CD4-positive, alpha-beta memory T cell (primary cell): ENCODE measurements around the gene TRPT1. TPM values are rescaled to one million over a fixed set of nuclear protein-coding genes. Genes with fewer than 3 reads are reported as not detected.

Source experiments
- CTCF ChIA-PET: fragments of 350-600 bp; sonication (Branson Sonifier 250); formaldehyde crosslinking; loops from one replicate; lab custom pipeline; 2021; ENCODE audit warnings: inconsistent platforms; ENCODE audit not compliant: partially characterized antibody; lab: Charles Lee
- POLR2A ChIA-PET: fragments of 350-600 bp; sonication (Branson Sonifier 250); formaldehyde crosslinking; loops from one replicate; lab custom pipeline; 2021; ENCODE audit not compliant: partially characterized antibody; lab: Charles Lee
- DNase-seq, 5 donors: peaks; one replicate each; pipeline versions ENCODE4 v3.0.0 to v3.0.0-alpha.2; 2020 to 2022; ENCODE audit warnings: mixed read lengths in 1 of 5
- H3K27ac ChIP-seq: one replicate; pipeline ENCODE4 v1.7.0; 2013; ENCODE audit warnings: low read depth, low read length
- H3K27me3 ChIP-seq: 2 replicates; pipeline ENCODE4 v1.7.0; 2013; ENCODE audit warnings: mild to moderate bottlenecking, low read length, moderate library complexity; ENCODE audit not compliant: insufficient read depth
- H3K36me3 ChIP-seq: 2 replicates; pipeline ENCODE4 v1.7.0; 2013; ENCODE audit warnings: mild to moderate bottlenecking, low read length, moderate library complexity; ENCODE audit not compliant: insufficient read depth
- H3K4me1 ChIP-seq: 2 replicates; pipeline ENCODE4 v1.7.0; 2013; ENCODE audit warnings: mild to moderate bottlenecking, low read length, moderate library complexity; ENCODE audit not compliant: insufficient read depth
- H3K4me3 ChIP-seq, 2 donors: one replicate each; pipeline ENCODE4 v1.7.0; 2013; ENCODE audit warnings: low read length in 2 of 2, mild to moderate bottlenecking in 1 of 2
- H3K9me3 ChIP-seq, 2 donors: one replicate each; pipeline ENCODE4 v1.7.0; 2013; ENCODE audit warnings: low read length in 2 of 2, control low read depth in 1 of 2; ENCODE audit not compliant: control insufficient read depth in 1 of 2
- H3K27ac Mint-ChIP-seq, 7 donors: one replicate each; pipeline ENCODE4 v1.8.0; 2020 to 2021; ENCODE audit warnings: mixed read lengths in 7 of 7, mild to moderate bottlenecking in 6 of 7, inconsistent platforms in 3 of 7, moderate library complexity in 3 of 7
- H3K27me3 Mint-ChIP-seq, 2 donors: one replicate each; pipeline ENCODE4 v1.8.0; 2020 to 2021; ENCODE audit warnings: mixed read lengths in 2 of 2
- H3K36me3 Mint-ChIP-seq, 2 donors: one replicate each; pipeline ENCODE4 v1.8.0; 2020 to 2021; ENCODE audit warnings: mixed read lengths in 2 of 2, inconsistent platforms in 1 of 2, mild to moderate bottlenecking in 1 of 2
- H3K4me1 Mint-ChIP-seq, 4 donors: one replicate each; pipeline ENCODE4 v1.8.0; 2020 to 2021; ENCODE audit warnings: mixed read lengths in 4 of 4, mild to moderate bottlenecking in 1 of 4
- H3K4me3 Mint-ChIP-seq, 8 donors: one replicate each; pipeline ENCODE4 v1.8.0; 2020 to 2021; ENCODE audit warnings: mixed read lengths in 8 of 8, mild to moderate bottlenecking in 7 of 8, moderate library complexity in 6 of 8, inconsistent platforms in 3 of 8
- H3K9me3 Mint-ChIP-seq, 8 donors: one replicate each; pipeline ENCODE4 v1.8.0; 2020 to 2021; ENCODE audit warnings: mixed read lengths in 8 of 8, mild to moderate bottlenecking in 5 of 8, inconsistent platforms in 3 of 8, moderate library complexity in 1 of 8
- intact Hi-C: fragments of 100-400 bp; cut with micrococcal nuclease; formaldehyde crosslinking; loops from one replicate; pipeline ENCODE4 v1.15.1; 2023
- polyA plus RNA-seq, 2 donors: library from polyadenylated mRNA; unstranded; fragments of 300-500 nt; fragmentation: Illumina TruSeq; gene quantifications; one replicate each; pipeline ENCODE4 v1.2.3, GENCODE V29; 2021
- total RNA-seq, 2 experiments: library from RNA; stranded (reverse); gene quantifications; one replicate each; pipeline ENCODE4 v1.2.3, GENCODE V29; 2021

TRPT1 gene
- total and polyA plus RNA-seq, 4 experiments from 2014 or later: 31.1 to 42.1 (median 36.4) TPM

DNA sequence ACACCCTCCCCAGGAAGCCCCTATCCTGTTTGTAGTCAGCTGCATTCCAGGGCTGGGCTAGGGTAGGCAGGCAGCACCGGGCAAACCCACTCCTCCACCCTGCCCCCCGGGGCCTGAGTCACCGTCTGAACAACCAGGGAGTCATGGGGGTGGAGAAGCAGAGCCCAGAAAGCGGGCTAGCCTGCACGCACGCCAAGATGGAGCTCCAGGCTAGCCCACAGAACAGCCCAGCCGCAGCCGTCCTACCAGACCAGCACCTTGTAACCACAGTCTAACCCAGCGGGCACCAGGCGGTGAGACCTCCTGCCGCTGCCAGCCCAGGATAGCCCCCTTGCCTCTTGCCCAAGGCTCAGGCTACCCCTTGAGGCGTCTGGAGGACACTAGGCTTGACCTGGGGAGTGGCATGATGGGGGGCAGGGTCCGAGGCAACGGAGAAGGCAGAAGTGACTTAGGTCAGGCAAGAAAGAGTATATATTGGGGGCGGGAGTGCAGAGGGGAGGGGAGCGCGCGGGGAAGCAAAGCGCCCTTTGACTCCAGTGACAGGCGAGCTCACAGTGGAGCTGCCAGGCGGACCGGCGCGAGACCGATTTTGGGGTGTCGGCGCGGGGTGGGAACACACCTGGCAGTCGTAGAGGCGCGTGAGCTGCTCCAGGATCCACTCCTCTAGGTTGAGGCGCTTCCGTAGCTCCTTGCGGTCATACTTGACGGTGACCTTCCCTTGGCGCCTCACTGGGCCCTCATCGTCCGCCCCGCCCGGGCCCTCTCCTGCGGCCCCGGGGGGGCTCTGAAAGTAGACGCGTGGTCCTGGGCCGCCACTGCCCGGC, 20.0 kb upstream of the TRPT1 start:
- no peaks in the 10 kb centered on the region for H3K9me3 Mint-ChIP-seq
- POLR2A ChIA-PET: interaction anchor here (0.5 to 38.9 kb wide), 22 partner anchors 7 to 1391 kb away, joined by 3 to 937 read pairs (median 6); partner anchors contain the start of genes BAD, CATSPERZ, CCDC88B and DNAJC4
- Histone ChIP-seq H3K27ac (peak overlapping the region; percentile 52), H3K27me3 (no peaks in the 10 kb centered on the region), H3K9me3 (no peaks in the 10 kb centered on the region), H3K36me3 (no peaks in the 10 kb centered on the region), H3K4me1 (peaks cover 49% of the 10 kb centered on the region), H3K4me3 (peak overlapping the region; percentile 57 to 95)
- peak overlapping the region; percentile 83 to 92 (median 86) for H3K4me3 Mint-ChIP-seq
- peaks cover 9 to 71% (median 29%) of the 10 kb centered on the region in 4 donors for H3K4me1 Mint-ChIP-seq
- peaks cover 0 to 17% of the 10 kb centered on the region in 2 donors for H3K36me3 Mint-ChIP-seq
- no peaks in the 10 kb centered on the region for H3K27me3 Mint-ChIP-seq
- peak overlapping the region; percentile 67 to 94 (median 87) for H3K27ac Mint-ChIP-seq
- intact Hi-C loops: loop anchor here (1.0 to 10.0 kb wide), 4 partner anchors 39 to 529 kb away; partner anchors contain the start of genes ESRRA, GPR137 and SF1
- peak in 4 of 5 donors; percentile 28 to 93 (median 36) for DNase-seq
- CTCF ChIA-PET: interaction anchor here (0.7 to 10.5 kb wide), 9 partner anchors 17 to 71 kb away, joined by 3 to 121 read pairs (median 4); partner anchors contain the start of genes CATSPERZ, ESRRA, FERMT3 and NUDT22

DNA sequence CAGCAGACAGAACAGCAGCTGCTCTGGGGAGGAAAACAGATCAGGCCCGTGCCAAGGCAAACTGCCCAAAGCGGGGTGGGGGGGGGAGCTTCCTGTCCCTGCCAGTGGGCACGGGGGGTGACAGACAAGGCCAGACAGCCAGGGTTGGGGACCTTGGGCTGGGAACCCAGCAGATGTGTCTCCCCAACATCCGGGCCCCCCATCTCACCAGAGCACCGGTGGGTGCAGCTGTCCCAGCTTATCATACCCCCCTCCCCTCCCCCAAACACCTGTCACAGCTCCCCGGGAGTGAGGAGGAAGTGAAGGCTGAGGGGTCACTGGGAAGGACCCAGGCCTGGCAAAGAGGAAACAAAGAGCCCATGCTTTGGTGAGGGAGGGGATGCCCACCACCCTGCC, 19.4 kb upstream of the TRPT1 start:
- Mint-ChIP-seq H3K4me1 (peaks cover 8 to 72% (median 31%) of the 10 kb centered on the region in 4 donors), H3K9me3 (no peaks in the 10 kb centered on the region), H3K36me3 (peaks cover 0 to 23% of the 10 kb centered on the region in 2 donors), H3K27ac (peak overlapping the region; percentile 67 to 94 (median 87)), H3K4me3 (peak overlapping the region; percentile 83 to 92 (median 86)), H3K27me3 (no peaks in the 10 kb centered on the region)
- intact Hi-C loops: loop anchor here (10.0 kb wide), 1 partner anchor 529 kb away; the partner anchor contains the start of gene SF1
- H3K4me1 ChIP-seq: peaks cover 47% of the 10 kb centered on the region
- DNase-seq: peak in 1 of 5 donors; percentile 71
- CTCF ChIA-PET: interaction anchor here (0.6 to 10.5 kb wide), 9 partner anchors 18 to 438 kb away, joined by 3 to 121 read pairs (median 4); partner anchors contain the start of genes CATSPERZ, ESRRA, FERMT3 and NUDT22
- H3K27me3 ChIP-seq: no peaks in the 10 kb centered on the region
- POLR2A ChIA-PET: interaction anchor here (0.5 to 38.9 kb wide), 18 partner anchors 9 to 1370 kb away, joined by 3 to 937 read pairs (median 14); partner anchors contain the start of genes BAD, CATSPERZ, CCDC88B and DNAJC4
- peak overlapping the region; percentile 52 for H3K27ac ChIP-seq
- no peaks in the 10 kb centered on the region for H3K36me3 ChIP-seq
- no peaks in the 10 kb centered on the region for H3K9me3 ChIP-seq
- H3K4me3 ChIP-seq: peak overlapping the region; percentile 57 to 95

- POLR2A ChIA-PET: interaction anchor here (0.9 to 38.9 kb wide), 16 partner anchors 9 to 1370 kb away, joined by 3 to 937 read pairs (median 16); partner anchors contain the start of genes BAD, CATSPERZ, CCDC88B and DNAJC4
- no peak for DNase-seq
- H3K4me3 ChIP-seq: peak overlapping the region in 1 of 2 donors; percentile 57
- Mint-ChIP-seq H3K4me3 (peak overlapping the region in 7 of 8 donors; percentile 84 to 92 (median 87)), H3K36me3 (peaks cover 0 to 27% of the 10 kb centered on the region in 2 donors), H3K4me1 (peaks cover 13 to 74% (median 34%) of the 10 kb centered on the region in 4 donors), H3K9me3 (no peaks in the 10 kb centered on the region), H3K27me3 (no peaks in the 10 kb centered on the region), H3K27ac (peak overlapping the region in 5 of 7 donors; percentile 67 to 94 (median 87))
- H3K9me3 ChIP-seq: no peaks in the 10 kb centered on the region
- intact Hi-C loops: loop anchor here (10.0 kb wide), 1 partner anchor 530 kb away; the partner anchor contains the start of gene SF1
- H3K36me3 ChIP-seq: no peaks in the 10 kb centered on the region
- CTCF ChIA-PET: interaction anchor here (0.6 to 10.5 kb wide), 7 partner anchors 19 to 437 kb away, joined by 3 to 121 read pairs (median 4); partner anchors contain the start of genes CATSPERZ, ESRRA and FERMT3
- H3K27me3 ChIP-seq: no peaks in the 10 kb centered on the region
- peak overlapping the region; percentile 52 for H3K27ac ChIP-seq
- H3K4me1 ChIP-seq: peaks cover 47% of the 10 kb centered on the region
These were observed 19.0 kb upstream of the TRPT1 start for GRCh38 chr11:64244966-64245365.

DNA sequence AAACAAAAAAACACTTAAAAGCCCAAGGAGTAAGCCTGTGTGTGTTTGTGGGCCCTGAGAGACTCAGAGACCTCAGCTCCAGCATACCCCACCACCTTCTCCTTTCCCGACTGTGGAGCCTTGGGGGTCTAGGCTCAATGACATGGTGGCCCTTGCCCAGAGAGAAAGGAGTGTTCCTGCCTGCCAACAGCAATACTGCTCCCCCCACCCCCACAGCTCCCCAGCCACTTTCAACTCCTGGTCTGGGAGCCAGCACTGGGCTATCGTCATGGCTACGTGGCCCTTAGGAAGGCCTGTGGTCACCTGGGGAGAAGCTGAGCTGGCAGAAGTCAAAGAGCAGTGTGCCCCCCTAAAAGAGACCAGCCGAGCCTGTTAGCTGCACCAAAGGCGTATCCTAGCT, 18.1 kb upstream of the TRPT1 start:
- no peaks in the 10 kb centered on the region for H3K27me3 ChIP-seq
- no peaks in the 10 kb centered on the region for H3K9me3 Mint-ChIP-seq
- H3K36me3 Mint-ChIP-seq: peaks cover 0 to 27% of the 10 kb centered on the region in 2 donors
- H3K4me1 ChIP-seq: peaks cover 46% of the 10 kb centered on the region
- no peak for DNase-seq
- H3K27ac Mint-ChIP-seq: peak overlapping the region in 6 of 7 donors; percentile 12 to 77 (median 40)
- ChIA-PET CTCF (interaction anchor here (0.7 to 10.5 kb wide), 4 partner anchors 17 to 59 kb away, joined by 3 to 121 read pairs (median 40); partner anchors contain the start of genes CATSPERZ, ESRRA and FERMT3), POLR2A (interaction anchor here (0.8 to 38.9 kb wide), 9 partner anchors 7 to 74 kb away, joined by 4 to 937 read pairs (median 54); partner anchors contain the start of genes BAD, DNAJC4, ESRRA and FERMT3)
- no peaks in the 10 kb centered on the region for H3K36me3 ChIP-seq
- no peak overlapping the region for H3K27ac ChIP-seq
- intact Hi-C loops: loop anchor here (10.0 kb wide), 1 partner anchor 531 kb away; the partner anchor contains the start of gene SF1
- no peak overlapping the region for H3K4me3 ChIP-seq
- H3K27me3 Mint-ChIP-seq: no peaks in the 10 kb centered on the region
- peaks cover 16 to 68% (median 36%) of the 10 kb centered on the region in 4 donors for H3K4me1 Mint-ChIP-seq
- no peaks in the 10 kb centered on the region for H3K9me3 ChIP-seq
- peak overlapping the region in 6 of 8 donors; percentile 9 to 68 (median 23) for H3K4me3 Mint-ChIP-seq

DNA sequence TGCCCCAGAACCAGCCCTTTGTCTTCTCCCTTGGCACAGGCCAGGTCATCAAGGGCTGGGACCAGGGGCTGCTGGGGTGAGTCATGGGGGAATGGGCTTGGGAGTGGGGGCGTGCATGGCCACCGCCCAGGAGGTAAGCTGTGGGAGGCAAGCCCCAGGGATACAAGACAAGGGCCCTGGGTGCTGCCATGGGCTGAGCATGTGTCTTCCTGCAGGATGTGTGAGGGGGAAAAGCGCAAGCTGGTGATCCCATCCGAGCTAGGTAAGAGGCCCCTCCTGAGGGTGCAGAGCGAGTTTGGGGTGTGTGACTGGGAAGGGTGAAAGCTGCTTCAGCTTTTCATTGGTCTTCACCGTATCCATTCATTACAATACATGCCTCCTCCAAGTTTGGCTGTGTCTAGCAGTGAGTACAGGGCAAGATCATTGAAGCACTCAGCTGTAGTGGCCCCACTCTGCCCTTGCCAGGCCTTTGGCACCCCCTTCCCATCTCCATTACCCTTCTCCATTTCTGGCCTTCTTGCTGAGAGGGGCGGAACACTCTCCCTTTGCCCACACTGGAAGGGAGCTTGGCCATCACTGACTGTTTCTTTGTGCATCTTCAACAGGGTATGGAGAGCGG, 17.4 kb upstream of the TRPT1 start:
- Mint-ChIP-seq H3K36me3 (peaks cover 0 to 30% of the 10 kb centered on the region in 2 donors), H3K27ac (peak overlapping the region in 6 of 7 donors; percentile 70 to 82 (median 76)), H3K4me1 (peaks cover 16 to 66% (median 37%) of the 10 kb centered on the region in 4 donors), H3K4me3 (peak overlapping the region; percentile 27 to 83 (median 62)), H3K27me3 (no peaks in the 10 kb centered on the region), H3K9me3 (no peaks in the 10 kb centered on the region)
- no peak overlapping the region for H3K4me3 ChIP-seq
- H3K27ac ChIP-seq: no peak overlapping the region
- POLR2A ChIA-PET: interaction anchor here (0.8 to 38.9 kb wide), 11 partner anchors 8 to 891 kb away, joined by 3 to 937 read pairs (median 52); partner anchors contain the start of genes BAD, DNAJC4, ESRRA and FERMT3
- H3K4me1 ChIP-seq: peaks cover 46% of the 10 kb centered on the region
- CTCF ChIA-PET: interaction anchor here (0.6 to 10.5 kb wide), 6 partner anchors 16 to 60 kb away, joined by 3 to 121 read pairs (median 3); partner anchors contain the start of genes CATSPERZ, ESRRA and FERMT3
- DNase-seq: no peak
- no peaks in the 10 kb centered on the region for H3K9me3 ChIP-seq
- intact Hi-C loops: loop anchor here (10.0 kb wide), 1 partner anchor 531 kb away; the partner anchor contains the start of gene SF1
- H3K27me3 ChIP-seq: no peaks in the 10 kb centered on the region
- H3K36me3 ChIP-seq: no peaks in the 10 kb centered on the region
